UCSD-AML1 (cell line): Measurements from ENCODE around the gene ALDH6A1.
"Not testable (repeated sequence)": the region's sequence is repeated elsewhere in the genome, so short reads cannot be mapped to it uniquely, and the experiment has no call there.

ENCODE experiments used
- DNase-seq: peaks from one replicate; lab custom pipeline; 2025; ENCODE audit not compliant: unreplicated experiment; lab: John Stamatoyannopoulos, UW

ALDH6A1 gene

DNA sequence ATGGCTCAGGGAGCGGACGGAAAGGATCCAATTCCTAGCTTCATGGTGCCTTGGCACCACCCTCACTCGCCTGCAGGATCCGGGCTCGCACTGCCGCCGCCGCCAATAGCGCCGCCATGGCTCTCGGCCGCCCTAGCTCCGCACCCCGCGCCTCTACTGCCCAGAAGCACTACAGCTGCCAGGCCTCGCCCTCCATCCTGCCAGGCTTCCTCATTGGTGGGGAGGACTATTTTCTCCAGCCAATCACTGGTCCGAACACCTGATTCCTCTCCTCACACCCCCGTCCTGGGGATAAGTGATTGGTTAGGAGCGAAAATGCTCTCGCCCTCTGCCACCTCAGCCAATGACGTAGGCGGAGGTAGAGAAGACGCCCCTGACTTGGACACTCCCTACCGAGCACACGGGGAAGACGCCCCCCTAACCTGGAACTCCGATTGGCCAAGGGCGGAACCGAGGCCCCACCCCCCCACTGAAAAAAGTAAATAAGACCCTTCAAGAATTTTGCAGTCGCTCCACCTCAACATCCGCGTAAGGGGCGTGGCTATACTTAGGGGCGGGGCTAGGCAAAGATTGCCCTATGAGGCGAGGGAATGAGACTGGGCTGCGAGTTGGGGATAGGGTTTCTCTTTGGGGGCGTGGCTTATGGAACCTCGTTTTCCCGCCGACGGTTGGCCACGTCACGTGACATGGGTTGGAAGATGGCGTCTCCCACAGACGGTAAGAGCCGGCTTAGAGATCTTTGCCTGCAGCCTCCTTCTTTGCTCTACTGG lies at the start of gene ALDH6A1, which contains the start of gene LIN52:
Gene ALDH6A1, minus strand, starts transcription at position 177 of the 770 bp plus-strand sequence. Its CDS starts 59 bp downstream, at position 118.
Gene LIN52, plus strand, starts transcription at position 680 of the 770 bp plus-strand sequence. Its CDS starts 19 bp downstream, at position 699.
- DNase-seq, result peak; percentile 99

- no peak for DNase-seq
Observed at GRCh38 chr14:74127634-74128033, 43.4 kb upstream of the ALDH6A1 start.

GRCh38 chr14:74126315-74127013 lies 42.2 kb upstream of the ALDH6A1 start:
- DNase-seq, result no peak

GRCh38 chr14:74125487-74125886 lies 41.2 kb upstream of the ALDH6A1 start:
- not testable (repeated sequence) for DNase-seq

GRCh38 chr14:74111395-74112216 lies 27.4 kb upstream of the ALDH6A1 start:
- not testable (repeated sequence) for DNase-seq

GRCh38 chr14:74109369-74109768 lies 25.1 kb upstream of the ALDH6A1 start:
- no peak for DNase-seq

- DNase-seq, result no peak
Observed at GRCh38 chr14:74105381-74105780, 21.1 kb upstream of the ALDH6A1 start.

DNA sequence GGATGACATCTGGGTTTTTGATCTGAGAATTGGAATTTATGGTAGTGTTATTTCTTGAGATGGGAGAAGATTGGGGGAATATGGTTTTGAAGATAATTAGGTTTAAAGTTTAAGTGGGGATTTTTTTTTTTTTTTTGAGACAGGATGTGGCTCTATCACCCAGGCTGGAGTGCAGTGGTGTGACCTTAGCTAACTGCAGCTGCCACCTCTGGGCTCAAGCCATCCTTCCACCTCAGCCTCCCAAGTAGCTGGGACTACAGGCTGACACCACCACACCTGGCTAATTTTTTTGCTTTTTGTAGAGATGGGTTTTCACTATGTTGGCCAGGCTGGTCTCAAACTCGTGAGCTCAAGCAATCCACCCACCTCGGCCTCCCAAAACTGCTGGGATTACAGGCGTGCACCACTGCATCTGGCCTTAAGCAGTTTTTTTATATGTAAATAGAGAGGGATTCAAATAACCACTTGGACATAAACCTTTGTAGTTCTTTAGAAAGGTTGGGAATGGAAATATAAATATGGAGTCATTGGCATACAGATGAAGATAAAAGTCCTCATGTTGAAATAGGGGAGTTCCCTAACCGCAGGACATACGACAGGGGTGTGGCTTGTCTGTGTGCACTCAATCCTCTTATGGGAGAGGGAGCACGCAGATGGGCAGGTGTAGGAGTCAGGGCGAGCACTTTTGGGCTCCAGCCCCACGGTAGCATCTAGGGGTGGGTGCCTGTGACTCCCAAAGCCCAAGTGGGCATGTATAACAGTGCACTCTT lies 5.2 kb upstream of the ALDH6A1 start:
- no peak for DNase-seq

DNA sequence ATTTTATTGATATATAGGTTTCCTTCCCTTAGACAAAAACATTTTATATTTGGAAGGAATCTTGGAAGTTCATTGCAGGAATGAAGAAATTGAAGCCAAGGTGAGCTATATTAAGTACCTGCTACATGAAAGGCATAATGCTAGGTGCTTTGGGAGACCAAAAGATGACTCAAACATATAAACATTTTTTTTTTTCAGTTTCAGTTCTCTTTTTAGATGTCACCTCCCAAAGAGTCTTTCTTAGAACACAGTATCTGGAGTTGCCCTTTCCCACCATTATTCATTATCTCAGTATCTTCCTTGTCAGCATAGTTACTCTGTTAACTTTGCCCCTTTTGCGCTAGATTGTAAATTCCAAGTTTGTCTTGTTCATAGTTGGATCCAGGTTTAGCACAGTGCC lies 1.6 kb upstream of the ALDH6A1 start:
- no peak for DNase-seq

GRCh38 chr14:74085047-74085637 lies 889 bp upstream of the ALDH6A1 start:
- peak; percentile 54 for DNase-seq

GRCh38 chr14:74083784-74084276 lies 423 bp downstream of the ALDH6A1 start:
- DNase-seq, result no peak

DNA sequence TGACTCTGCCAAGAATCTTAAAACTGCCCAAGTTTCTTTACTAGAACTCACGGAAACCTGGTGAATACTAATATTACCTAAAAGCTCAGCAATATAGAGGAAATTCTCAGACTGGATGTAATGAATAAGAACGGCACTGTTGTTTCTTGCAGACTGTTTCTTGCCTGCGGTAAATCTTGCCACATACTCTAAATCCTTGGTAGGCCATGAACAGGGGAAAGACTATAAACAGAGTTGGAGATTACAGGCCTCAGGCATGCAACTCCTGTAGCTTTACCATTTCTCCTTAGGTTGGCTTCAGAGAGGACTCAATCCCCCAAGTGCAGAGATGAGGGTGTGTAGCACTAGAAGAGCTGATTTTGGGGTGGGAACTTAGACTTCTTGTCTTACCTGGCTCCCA lies 1.1 kb downstream of the ALDH6A1 start:
- DNase-seq, result no peak

DNA sequence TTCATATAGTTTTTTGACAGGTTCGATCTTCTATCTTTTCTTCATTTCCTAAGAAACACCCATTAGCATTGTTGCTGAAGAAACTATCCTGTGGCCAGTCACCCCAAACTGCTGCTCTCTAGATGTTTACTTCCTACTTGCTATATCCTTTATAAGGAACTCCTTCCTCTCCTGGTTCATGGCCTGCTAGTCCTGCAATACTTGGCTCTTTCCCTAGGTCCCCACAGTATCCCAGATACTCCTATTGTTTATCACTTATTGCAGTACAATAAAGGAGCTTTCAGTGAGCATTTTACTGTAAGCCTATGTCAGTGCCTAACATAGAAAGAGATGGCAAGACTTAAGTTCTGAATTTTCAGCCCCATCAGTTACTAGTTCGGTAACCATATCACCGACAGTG lies 2.8 kb downstream of the ALDH6A1 start:
- no peak for DNase-seq

GRCh38 chr14:74080820-74081460 lies 3.3 kb downstream of the ALDH6A1 start:
- DNase-seq, result no peak

- DNase-seq, result no peak
Observed at GRCh38 chr14:74077401-74077800, 6.9 kb downstream of the ALDH6A1 start.

GRCh38 chr14:74065746-74066575 lies 18.3 kb downstream of the ALDH6A1 start:
- DNase-seq, result no peak

GRCh38 chr14:74064883-74065282 lies 19.4 kb downstream of the ALDH6A1 start:
- no peak for DNase-seq

DNA sequence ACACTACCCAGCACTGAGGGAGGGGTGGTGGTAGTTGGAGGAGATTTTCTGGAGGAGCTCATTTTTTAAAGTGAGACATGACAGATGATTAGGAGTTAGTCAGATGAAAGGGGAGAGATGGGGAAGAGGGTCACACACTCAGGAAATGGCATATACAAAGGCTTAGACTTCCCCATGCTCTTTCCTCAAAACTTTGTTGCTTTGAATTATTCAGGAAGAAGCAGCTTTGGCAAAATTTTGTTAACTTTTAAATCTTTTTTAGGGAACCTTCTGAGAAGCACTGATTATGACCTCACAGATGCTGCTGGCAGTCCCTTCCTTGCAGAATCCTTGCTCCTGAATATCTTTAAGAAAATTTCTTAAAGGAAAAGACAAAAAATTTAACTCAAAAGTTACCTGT lies 19.8 kb downstream of the ALDH6A1 start:
- DNase-seq, result no peak

DNA sequence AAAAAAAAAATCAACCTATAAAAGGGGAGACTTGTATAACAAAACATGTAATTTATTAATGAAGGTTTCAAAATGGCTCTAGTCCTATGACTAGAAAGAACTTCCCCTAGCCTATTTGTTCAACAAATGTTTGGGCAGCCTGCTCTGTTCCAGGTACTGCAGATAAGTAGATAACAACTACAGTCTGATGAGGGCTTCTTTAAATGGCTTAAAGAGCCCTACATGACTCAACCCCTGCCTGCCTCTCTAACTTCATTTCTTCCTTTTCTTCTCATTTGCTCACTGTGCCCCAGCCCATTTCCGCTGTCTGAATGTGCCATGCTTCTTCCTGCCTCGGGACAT lies 21.5 kb downstream of the ALDH6A1 start:
- DNase-seq, result no peak
